Femur (tissue), 1 donor: ENCODE data around the gene TGFB1.
"Not testable (repeated sequence)": the region's sequence is repeated elsewhere in the genome, so short reads cannot be mapped to it uniquely, and the experiment has no call there.

Experiments
- DNase-seq: peaks from one replicate; pipeline ENCODE4 v3.0.0-alpha.2; 2017

Gene TGFB1

GRCh38 chr19:41353466-41354342, at the start of gene TGFB1:
TSS of gene TGFB1 (minus strand) at chr19:41353922. CDS start at chr19:41353044, 878 bp downstream.
- DNase-seq: peak; percentile 90

GRCh38 chr19:41402010-41402409, 48.3 kb upstream of the TGFB1 start:
- no peak for DNase-seq

- no peak for DNase-seq
Observed at GRCh38 chr19:41401483-41401882, 47.8 kb upstream of the TGFB1 start.

- no peak for DNase-seq
Observed at GRCh38 chr19:41399525-41399924, 45.8 kb upstream of the TGFB1 start.

- no peak for DNase-seq
Observed at GRCh38 chr19:41399091-41399490, 45.4 kb upstream of the TGFB1 start.

- no peak for DNase-seq
Observed at GRCh38 chr19:41398598-41398997, 44.9 kb upstream of the TGFB1 start.

- no peak for DNase-seq
Observed at GRCh38 chr19:41398050-41398418, 44.3 kb upstream of the TGFB1 start.

GRCh38 chr19:41397086-41398049, 43.6 kb upstream of the TGFB1 start, which contains the start of the genes BCKDHA and EXOSC5:
TSS of gene BCKDHA (plus strand) at chr19:41397818. CDS start at chr19:41397828, 10 bp downstream.
TSS of gene EXOSC5 (minus strand) at chr19:41397359. CDS start at chr19:41397328, 31 bp downstream.
- peak; percentile 99 for DNase-seq

GRCh38 chr19:41395355-41395754, 41.6 kb upstream of the TGFB1 start:
- DNase-seq: no peak

GRCh38 chr19:41392775-41393174, 39.1 kb upstream of the TGFB1 start:
- DNase-seq: no peak

- DNase-seq: no peak
Observed at GRCh38 chr19:41391618-41392017, 37.9 kb upstream of the TGFB1 start.

- DNase-seq: no peak
Observed at GRCh38 chr19:41386442-41386841, 32.7 kb upstream of the TGFB1 start.

- no peak for DNase-seq
Observed at GRCh38 chr19:41384351-41384750, 30.6 kb upstream of the TGFB1 start.

- not testable (repeated sequence) for DNase-seq
Observed at GRCh38 chr19:41381536-41381935, 27.8 kb upstream of the TGFB1 start.

GRCh38 chr19:41377977-41378709, 24.4 kb upstream of the TGFB1 start:
- DNase-seq: peak; percentile 44

GRCh38 chr19:41376998-41377365, 23.3 kb upstream of the TGFB1 start:
- DNase-seq: no peak

GRCh38 chr19:41376241-41376997, 22.7 kb upstream of the TGFB1 start, which contains the start of gene TMEM91:
TSS of gene TMEM91 (plus strand) at chr19:41376533. CDS start at chr19:41378310, 1,777 bp downstream.
- DNase-seq: peak; percentile 53

- peak; percentile 88 for DNase-seq
Observed at GRCh38 chr19:41373993-41374392, 20.3 kb upstream of the TGFB1 start.

GRCh38 chr19:41372501-41372900, 18.8 kb upstream of the TGFB1 start:
- DNase-seq: no peak

- DNase-seq: no peak
Observed at GRCh38 chr19:41371541-41371940, 17.8 kb upstream of the TGFB1 start.

GRCh38 chr19:41371119-41371518, 17.4 kb upstream of the TGFB1 start:
- not testable (repeated sequence) for DNase-seq

- no peak for DNase-seq
Observed at GRCh38 chr19:41369769-41370168, 16.0 kb upstream of the TGFB1 start.
